GM10248 (cell line): Measurements from ENCODE around the gene TLCD4.
"Not testable (repeated sequence)": the region's sequence is repeated elsewhere in the genome, so short reads cannot be mapped to it uniquely, and the experiment has no call there.

Experiments used
- CTCF ChIA-PET: fragments of 300-600 bp; sonication (Branson Sonifier 250); formaldehyde crosslinking; extraction: SDS; loops from one replicate; lab custom pipeline; 2021; ENCODE audit warnings: antibody characterized with exemption; lab: Yijun Ruan, JAX
- POLR2A ChIA-PET: fragments of 350-650 bp; sonication (Branson Sonifier 250); formaldehyde crosslinking; extraction: SDS; loops from one replicate; lab custom pipeline; 2020; ENCODE audit warnings: antibody characterized with exemption; lab: Yijun Ruan, JAX
- DNase-seq: peaks from one replicate; pipeline ENCODE4 v3.0.0; 2012; ENCODE audit errors: extremely low spot score
- TF ChIP-seq, protein P1 (sequence below): IDR thresholded peaks from 2 replicates; pipeline ENCODE4 v1.5.1; 2012; ENCODE audit warnings: mild to moderate bottlenecking, low read depth; ENCODE audit errors: extremely low read depth, missing control alignments, control extremely low read depth

TLCD4 gene

DNA sequence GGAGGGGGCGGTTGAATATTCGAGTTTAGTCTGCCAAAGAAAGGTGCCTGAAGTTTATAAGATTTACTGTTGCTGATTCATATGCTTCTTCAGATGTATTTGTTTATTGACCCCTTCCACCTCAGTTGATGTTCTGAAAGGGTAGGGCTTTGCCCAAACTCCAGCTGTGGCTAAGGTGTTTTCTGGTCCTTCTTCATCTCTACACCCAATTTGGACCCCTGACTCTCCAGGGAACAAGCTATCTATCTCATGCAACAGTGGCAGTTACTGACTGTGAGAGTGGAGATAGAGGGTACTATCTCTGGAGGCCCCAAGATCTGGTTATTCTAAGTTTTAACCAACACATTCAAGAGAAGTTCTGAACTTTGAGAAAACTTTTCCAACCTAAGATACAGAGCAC lies 31.8 kb upstream of the TLCD4 start:
- DNase-seq: no peak
- CTCF ChIA-PET: interaction anchor here (1.1 to 3.9 kb wide), 14 partner anchors 9 to 231 kb away, joined by 3 to 54 read pairs (median 5); partner anchors contain the start of genes ALG14 and RWDD3
- POLR2A ChIA-PET: no interaction called here
- TF ChIP-seq, protein P1, sequence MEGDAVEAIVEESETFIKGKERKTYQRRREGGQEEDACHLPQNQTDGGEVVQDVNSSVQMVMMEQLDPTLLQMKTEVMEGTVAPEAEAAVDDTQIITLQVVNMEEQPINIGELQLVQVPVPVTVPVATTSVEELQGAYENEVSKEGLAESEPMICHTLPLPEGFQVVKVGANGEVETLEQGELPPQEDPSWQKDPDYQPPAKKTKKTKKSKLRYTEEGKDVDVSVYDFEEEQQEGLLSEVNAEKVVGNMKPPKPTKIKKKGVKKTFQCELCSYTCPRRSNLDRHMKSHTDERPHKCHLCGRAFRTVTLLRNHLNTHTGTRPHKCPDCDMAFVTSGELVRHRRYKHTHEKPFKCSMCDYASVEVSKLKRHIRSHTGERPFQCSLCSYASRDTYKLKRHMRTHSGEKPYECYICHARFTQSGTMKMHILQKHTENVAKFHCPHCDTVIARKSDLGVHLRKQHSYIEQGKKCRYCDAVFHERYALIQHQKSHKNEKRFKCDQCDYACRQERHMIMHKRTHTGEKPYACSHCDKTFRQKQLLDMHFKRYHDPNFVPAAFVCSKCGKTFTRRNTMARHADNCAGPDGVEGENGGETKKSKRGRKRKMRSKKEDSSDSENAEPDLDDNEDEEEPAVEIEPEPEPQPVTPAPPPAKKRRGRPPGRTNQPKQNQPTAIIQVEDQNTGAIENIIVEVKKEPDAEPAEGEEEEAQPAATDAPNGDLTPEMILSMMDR: no peak

DNA sequence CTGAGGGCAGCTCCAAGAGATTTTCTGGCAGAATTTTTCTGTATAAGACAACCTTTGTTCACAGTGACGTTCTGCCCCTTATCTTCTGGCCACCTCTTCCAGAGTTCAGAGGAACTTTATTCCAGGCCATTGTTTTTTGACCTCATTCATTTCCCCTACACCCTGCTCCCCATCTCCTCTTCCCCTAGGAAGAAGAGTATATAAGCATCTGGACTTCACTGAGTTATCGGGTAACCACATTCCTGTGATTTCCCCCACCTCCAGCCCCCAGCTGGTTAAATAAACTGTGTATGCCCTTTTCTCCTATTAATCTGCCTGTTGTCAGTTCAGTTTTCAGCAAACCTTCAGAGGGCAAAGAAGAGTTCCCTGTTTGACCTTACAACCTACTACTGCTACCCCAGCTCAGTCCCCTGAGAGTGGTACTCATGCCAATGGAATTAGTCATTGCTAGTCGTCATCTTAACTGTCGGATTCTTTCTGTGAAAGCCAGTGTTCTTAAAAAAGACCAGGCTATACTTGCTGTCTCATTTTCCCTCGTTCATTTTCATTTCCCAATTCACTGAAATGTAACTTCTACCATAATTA lies 30.1 kb upstream of the TLCD4 start:
- ChIA-PET CTCF (interaction anchor here (2.3 kb wide), 1 partner anchor 147 kb away, joined by 12 read pairs; the partner anchor contains the start of gene RWDD3), POLR2A (no interaction called here)
- TF ChIP-seq, protein P1: no peak
- DNase-seq: no peak

DNA sequence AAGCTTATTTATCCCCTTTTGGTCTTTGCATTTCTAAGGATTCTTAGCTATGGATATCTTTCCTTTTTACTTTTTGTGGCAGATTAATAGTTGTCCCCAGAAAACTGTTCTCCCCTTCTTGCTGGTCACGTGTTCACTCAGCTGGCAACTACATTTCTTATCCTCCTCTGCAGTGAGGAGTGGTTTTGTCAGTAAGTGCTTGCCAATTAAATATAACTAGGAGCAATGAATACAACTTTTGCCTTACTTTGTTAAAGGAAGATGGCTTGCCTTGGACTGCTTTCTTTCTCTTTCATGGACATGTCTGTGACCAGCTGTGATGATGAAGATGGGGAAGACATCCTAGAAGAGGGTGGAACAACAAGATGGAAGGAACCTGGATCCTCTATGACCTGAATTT lies 28.9 kb upstream of the TLCD4 start:
- ChIA-PET POLR2A (no interaction called here), CTCF (interaction anchor here (1.0 to 2.3 kb wide), 4 partner anchors 13 to 234 kb away, joined by 3 to 12 read pairs (median 4); partner anchors contain the start of gene RWDD3)
- TF ChIP-seq, protein P1: no peak
- no peak for DNase-seq

DNA sequence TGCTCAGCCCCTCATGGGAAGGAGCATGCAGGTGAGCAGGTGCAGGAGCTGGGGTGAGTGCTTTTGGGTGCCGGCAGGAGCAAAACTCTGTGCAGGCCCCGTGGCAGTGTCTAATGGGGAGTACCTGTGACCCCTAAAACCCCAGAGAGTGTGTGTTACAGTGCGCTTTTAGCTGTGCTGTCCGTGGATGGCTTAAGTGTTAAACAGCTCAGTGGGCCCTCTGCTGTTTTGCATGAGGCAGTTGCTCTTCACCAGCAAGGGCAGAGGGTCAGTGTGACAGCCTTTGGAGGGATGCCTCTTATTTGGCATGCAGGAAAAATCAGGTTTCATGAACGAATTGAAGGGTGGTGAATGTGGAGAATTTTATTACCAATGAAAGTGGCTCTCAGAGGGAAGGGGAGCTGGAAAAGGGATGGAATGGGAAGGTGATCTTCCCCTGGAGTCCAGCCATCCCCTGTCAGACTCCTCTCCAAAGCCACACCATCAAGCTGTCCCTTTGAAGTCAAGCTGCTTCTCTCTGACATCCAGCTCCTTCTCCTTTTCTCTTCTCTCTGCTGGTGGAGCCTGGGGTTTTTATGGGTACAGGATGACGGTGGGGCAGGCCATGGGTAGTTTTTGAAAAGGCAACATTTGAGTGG lies 27.4 kb upstream of the TLCD4 start:
- POLR2A ChIA-PET: no interaction called here
- CTCF ChIA-PET: no interaction called here
- TF ChIP-seq, protein P1: no peak
- DNase-seq: no peak

DNA sequence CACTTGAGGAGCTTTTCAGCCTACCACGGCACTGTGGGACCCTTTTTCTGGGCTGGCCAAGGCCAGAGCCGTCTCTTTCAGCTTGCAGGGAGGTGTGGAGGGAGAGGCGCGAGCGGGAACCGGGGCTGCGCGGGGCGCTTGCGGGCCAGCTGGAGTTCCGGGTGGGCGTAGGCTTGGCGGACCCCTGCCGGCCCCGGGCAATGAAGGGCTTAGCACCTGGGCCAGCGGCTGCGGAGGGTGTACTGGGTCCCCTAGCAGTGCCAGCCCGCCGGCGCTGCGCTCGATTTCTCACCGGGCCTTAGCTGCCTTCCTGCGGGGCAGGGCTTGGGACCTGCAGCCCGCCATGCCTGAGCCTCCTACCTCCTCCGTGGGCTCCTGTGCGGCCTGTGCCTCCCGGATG lies 25.9 kb upstream of the TLCD4 start:
- POLR2A ChIA-PET, DNase-seq: not testable (repeated sequence)
- CTCF ChIA-PET: interaction anchor here (2.2 kb wide), 1 partner anchor 12 kb away, joined by 6 read pairs; no protein-coding TSS in a partner anchor

DNA sequence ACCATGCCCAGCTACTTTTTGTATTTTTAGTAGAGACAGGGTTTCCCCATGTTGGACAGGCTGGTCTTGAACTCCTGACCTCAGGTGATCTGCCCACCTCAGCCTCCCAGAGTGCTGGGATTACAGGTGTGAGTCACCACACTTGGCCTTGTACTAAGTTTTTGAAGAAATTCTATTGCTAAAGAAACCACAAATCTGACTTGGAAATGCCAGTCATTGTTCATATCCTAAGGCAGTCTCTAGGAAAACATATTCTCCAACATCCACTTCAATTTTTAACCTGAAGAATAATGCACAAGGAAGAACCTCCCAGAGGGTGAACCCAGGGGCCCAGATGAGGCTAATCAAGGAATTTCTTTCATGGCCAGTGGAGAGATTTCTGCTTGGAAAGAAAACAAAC lies 24.3 kb upstream of the TLCD4 start:
- CTCF ChIA-PET: interaction anchor here (0.9 to 2.4 kb wide), 4 partner anchors 8 to 23 kb away, joined by 3 to 15 read pairs (median 4); no protein-coding TSS in a partner anchor
- not testable (repeated sequence) for DNase-seq

DNA sequence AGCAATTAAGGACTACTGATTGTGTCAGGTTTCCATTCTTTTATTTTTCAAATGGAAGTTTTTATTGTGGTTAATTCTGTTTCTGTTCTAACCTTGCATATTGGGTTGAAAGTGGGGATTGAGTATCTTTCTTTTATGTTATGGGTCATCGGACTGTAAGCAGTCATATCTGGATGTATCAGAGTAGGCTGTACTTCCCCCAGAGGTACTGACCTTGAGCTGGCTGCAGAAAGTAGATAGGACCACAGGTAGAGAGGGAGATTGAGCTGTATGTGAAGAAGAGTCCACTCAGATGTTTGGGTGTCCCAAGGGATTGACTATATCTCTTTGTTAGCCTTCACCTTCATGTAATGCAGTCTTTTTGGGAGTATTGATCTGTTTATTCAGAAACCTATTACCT lies 23.9 kb upstream of the TLCD4 start:
- TF ChIP-seq, protein P1: no peak
- POLR2A ChIA-PET: no interaction called here
- no peak for DNase-seq
- CTCF ChIA-PET: interaction anchor here (2.4 kb wide), 1 partner anchor 8 kb away, joined by 15 read pairs; no protein-coding TSS in a partner anchor

More for the DNA sequence above, 24.3 kb upstream of the TLCD4 start:
- POLR2A ChIA-PET: not testable (repeated sequence)
